AG04450 (cell line): ENCODE measurements around the gene MPV17L2. TPM values are rescaled to one million over a fixed set of nuclear protein-coding genes. Genes with fewer than 3 reads are reported as not detected.

Experiments used
- CTCF ChIA-PET: fragments of 300-600, 350-600 bp; formaldehyde crosslinking; extraction: SDS; loops from one replicate; lab custom pipeline; 2022; ENCODE audit warnings: antibody characterized with exemption, inconsistent platforms; lab: Charles Lee
- POLR2A ChIA-PET: fragments of 350-600 bp; formaldehyde crosslinking; extraction: SDS; loops from one replicate; lab custom pipeline; 2021; ENCODE audit warnings: antibody characterized with exemption, inconsistent platforms; lab: Yijun Ruan, JAX
- DNase-seq: peaks from one replicate; pipeline ENCODE4 v3.0.0-alpha.2; 2011; ENCODE audit warnings: low read depth, low spot score
- H3K27ac ChIP-seq: one replicate; pipeline ENCODE4 v1.5.1; 2012; ENCODE audit warnings: low read depth, low read length, control low read depth
- H3K27me3 ChIP-seq: one replicate; pipeline ENCODE4 v1.6.0; 2012; ENCODE audit warnings: low read length; ENCODE audit not compliant: control insufficient read depth, insufficient read depth
- H3K4me3 ChIP-seq: 2 replicates; pipeline ENCODE4 v1.5.1; 2011; ENCODE audit warnings: mild to moderate bottlenecking, low read depth, low read length, control low read depth
- H3K9me3 ChIP-seq: 2 replicates; pipeline ENCODE4 v1.5.1; 2012; ENCODE audit warnings: low read length; ENCODE audit not compliant: control insufficient read depth, insufficient read depth
- polyA plus RNA-seq: library from polyadenylated mRNA; depleted of rRNA; stranded (reverse); fragments of >200 nt; gene quantifications from 2 replicates; pipeline ENCODE4 v1.2.3, GENCODE V29; 2011
- TF ChIP-seq, protein P1 (sequence below): IDR thresholded peaks from 2 replicates; pipeline ENCODE4 v1.5.1; 2011; ENCODE audit warnings: low read depth, low read length, control low read depth, inconsistent platforms

The MPV17L2 gene
- polyA plus RNA-seq, 1 experiment: 8.2 TPM

GRCh38 chr19:18165794-18166544 is 27.0 kb upstream of the MPV17L2 start:
- TF ChIP-seq, protein P1, sequence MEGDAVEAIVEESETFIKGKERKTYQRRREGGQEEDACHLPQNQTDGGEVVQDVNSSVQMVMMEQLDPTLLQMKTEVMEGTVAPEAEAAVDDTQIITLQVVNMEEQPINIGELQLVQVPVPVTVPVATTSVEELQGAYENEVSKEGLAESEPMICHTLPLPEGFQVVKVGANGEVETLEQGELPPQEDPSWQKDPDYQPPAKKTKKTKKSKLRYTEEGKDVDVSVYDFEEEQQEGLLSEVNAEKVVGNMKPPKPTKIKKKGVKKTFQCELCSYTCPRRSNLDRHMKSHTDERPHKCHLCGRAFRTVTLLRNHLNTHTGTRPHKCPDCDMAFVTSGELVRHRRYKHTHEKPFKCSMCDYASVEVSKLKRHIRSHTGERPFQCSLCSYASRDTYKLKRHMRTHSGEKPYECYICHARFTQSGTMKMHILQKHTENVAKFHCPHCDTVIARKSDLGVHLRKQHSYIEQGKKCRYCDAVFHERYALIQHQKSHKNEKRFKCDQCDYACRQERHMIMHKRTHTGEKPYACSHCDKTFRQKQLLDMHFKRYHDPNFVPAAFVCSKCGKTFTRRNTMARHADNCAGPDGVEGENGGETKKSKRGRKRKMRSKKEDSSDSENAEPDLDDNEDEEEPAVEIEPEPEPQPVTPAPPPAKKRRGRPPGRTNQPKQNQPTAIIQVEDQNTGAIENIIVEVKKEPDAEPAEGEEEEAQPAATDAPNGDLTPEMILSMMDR: no peak
- no peaks in the 10 kb centered on the region for H3K27me3 ChIP-seq
- DNase-seq: no peak
- H3K27ac ChIP-seq: no peak overlapping the region
- POLR2A ChIA-PET: no interaction called here
- CTCF ChIA-PET: interaction anchor here (1.0 to 1.1 kb wide), 2 partner anchors 18 to 53 kb away, joined by 4 read pairs; no protein-coding TSS in a partner anchor
- no peaks in the 10 kb centered on the region; the same call in 1 of the 2 replicates for H3K9me3 ChIP-seq
- H3K4me3 ChIP-seq: no peak overlapping the region

- H3K9me3 ChIP-seq: no peaks in the 10 kb centered on the region; the same call in 1 of the 2 replicates
- TF ChIP-seq, protein P1: no peak
- no peak overlapping the region for H3K27ac ChIP-seq
- H3K27me3 ChIP-seq: no peaks in the 10 kb centered on the region
- no peak overlapping the region for H3K4me3 ChIP-seq
- ChIA-PET CTCF (interaction anchor here (1.1 to 1.7 kb wide), 2 partner anchors 17 to 54 kb away, joined by 4 to 7 read pairs; no protein-coding TSS in a partner anchor), POLR2A (no interaction called here)
- no peak for DNase-seq
Observed at GRCh38 chr19:18167011-18167410, 26.0 kb upstream of the MPV17L2 start.

- no peaks in the 10 kb centered on the region for H3K27me3 ChIP-seq
- no peak overlapping the region for H3K27ac ChIP-seq
- TF ChIP-seq, protein P1: peak; percentile 69
- ChIA-PET CTCF (interaction anchor here (0.5 to 1.7 kb wide), 6 partner anchors 24 to 95 kb away, joined by 3 to 7 read pairs (median 4); no protein-coding TSS in a partner anchor), POLR2A (interaction anchor here (0.9 kb wide), 1 partner anchor 114 kb away, joined by 3 read pairs; no protein-coding TSS in a partner anchor)
- no peak for DNase-seq
- H3K4me3 ChIP-seq: no peak overlapping the region
- no peaks in the 10 kb centered on the region; the same call in 1 of the 2 replicates for H3K9me3 ChIP-seq
Observed at GRCh38 chr19:18167975-18168645, 24.9 kb upstream of the MPV17L2 start.

- TF ChIP-seq, protein P1: no peak
- DNase-seq: no peak
- no peaks in the 10 kb centered on the region for H3K27me3 ChIP-seq
- H3K4me3 ChIP-seq: no peak overlapping the region
- no peak overlapping the region for H3K27ac ChIP-seq
- ChIA-PET POLR2A (interaction anchor here (0.9 kb wide), 1 partner anchor 113 kb away, joined by 3 read pairs; no protein-coding TSS in a partner anchor), CTCF (interaction anchor here (0.7 to 1.2 kb wide), 3 partner anchors 23 to 94 kb away, joined by 3 to 4 read pairs (median 3); no protein-coding TSS in a partner anchor)
- H3K9me3 ChIP-seq: no peaks in the 10 kb centered on the region; the same call in 1 of the 2 replicates
Observed at GRCh38 chr19:18168673-18169381, 24.2 kb upstream of the MPV17L2 start.
